Measurements from ENCODE around the gene NWD2.

GRCh38 chr4:37430718-37431416, 186.3 kb downstream of the NWD2 start:
- no peak for TF ChIP-seq SUZ12 (IDR thresholded peaks at IDR 0.05; ENCODE audit: extremely low read depth, insufficient read depth, insufficient read length)
- no peak for TF ChIP-seq YY1 (IDR thresholded peaks at IDR 0.05; ENCODE audit: insufficient read depth, insufficient read length)
- TF ChIP-seq ZNF274 (IDR thresholded peaks at IDR 0.05; ENCODE audit: low read depth, low read length): no peak

Data from NT2/D1 (cell line).